Hepatic stellate cell (primary cell): ENCODE results near the gene PRRX1.
A peak's percentile ranks its signal among the peaks of the same experiment; 100 is the strongest.

Source experiments
- DNase-seq: peaks from one replicate; pipeline ENCODE4 v3.0.0; 2011; ENCODE audit warnings: low spot score

PRRX1 gene

GRCh38 chr1:170664093-170664827 is at the start of gene PRRX1:
TSS of gene PRRX1 (plus strand) at chr1:170664131. CDS start at chr1:170664219, 88 bp downstream.
- DNase-seq, result peak; percentile 59

- no peak for DNase-seq
These were observed 46.2 kb upstream of the PRRX1 start for GRCh38 chr1:170617591-170618330.

- no peak for DNase-seq
These were observed 45.5 kb upstream of the PRRX1 start for GRCh38 chr1:170618421-170618820.

- no peak for DNase-seq
These were observed 44.5 kb upstream of the PRRX1 start for GRCh38 chr1:170619241-170620028.

GRCh38 chr1:170620164-170620563 is 43.8 kb upstream of the PRRX1 start:
- no peak for DNase-seq

- DNase-seq, result peak; percentile 41
These were observed 40.8 kb upstream of the PRRX1 start for GRCh38 chr1:170623171-170623570.

GRCh38 chr1:170624146-170624545 is 39.8 kb upstream of the PRRX1 start:
- DNase-seq, result no peak

GRCh38 chr1:170630977-170631376 is 33.0 kb upstream of the PRRX1 start:
- no peak for DNase-seq

GRCh38 chr1:170634293-170634692 is 29.6 kb upstream of the PRRX1 start:
- DNase-seq, result peak; percentile 46

- DNase-seq, result no peak
These were observed 29.0 kb upstream of the PRRX1 start for GRCh38 chr1:170634824-170635410.

GRCh38 chr1:170640581-170640980 is 23.4 kb upstream of the PRRX1 start:
- no peak for DNase-seq

GRCh38 chr1:170657275-170657853 is 6.6 kb upstream of the PRRX1 start:
- no peak for DNase-seq

- no peak for DNase-seq
These were observed 4.4 kb upstream of the PRRX1 start for GRCh38 chr1:170659399-170660035.

GRCh38 chr1:170660281-170660713 is 3.6 kb upstream of the PRRX1 start:
- no peak for DNase-seq

- DNase-seq, result peak; percentile 47
These were observed 2.9 kb upstream of the PRRX1 start for GRCh38 chr1:170660871-170661645.

GRCh38 chr1:170661646-170662411 is 2.1 kb upstream of the PRRX1 start:
- DNase-seq, result peak; percentile 81

- DNase-seq, result no peak
These were observed 1.1 kb upstream of the PRRX1 start for GRCh38 chr1:170662561-170663403.

- peak; percentile 48 for DNase-seq
These were observed 383 bp upstream of the PRRX1 start for GRCh38 chr1:170663404-170664092.
